ENCODE results near the gene CYP2S1.
A peak's percentile ranks its signal among the peaks of the same experiment; 100 is the strongest.
"Not testable (repeated sequence)": the region's sequence is repeated elsewhere in the genome, so short reads cannot be mapped to it uniquely, and the experiment has no call there.

GRCh38 chr19:41204338-41204737 lies 11.3 kb downstream of the CYP2S1 start:
- TF ChIP-seq POLR2A (IDR thresholded peaks at IDR 0.05): not testable (repeated sequence)
- TF ChIP-seq, protein P1, sequence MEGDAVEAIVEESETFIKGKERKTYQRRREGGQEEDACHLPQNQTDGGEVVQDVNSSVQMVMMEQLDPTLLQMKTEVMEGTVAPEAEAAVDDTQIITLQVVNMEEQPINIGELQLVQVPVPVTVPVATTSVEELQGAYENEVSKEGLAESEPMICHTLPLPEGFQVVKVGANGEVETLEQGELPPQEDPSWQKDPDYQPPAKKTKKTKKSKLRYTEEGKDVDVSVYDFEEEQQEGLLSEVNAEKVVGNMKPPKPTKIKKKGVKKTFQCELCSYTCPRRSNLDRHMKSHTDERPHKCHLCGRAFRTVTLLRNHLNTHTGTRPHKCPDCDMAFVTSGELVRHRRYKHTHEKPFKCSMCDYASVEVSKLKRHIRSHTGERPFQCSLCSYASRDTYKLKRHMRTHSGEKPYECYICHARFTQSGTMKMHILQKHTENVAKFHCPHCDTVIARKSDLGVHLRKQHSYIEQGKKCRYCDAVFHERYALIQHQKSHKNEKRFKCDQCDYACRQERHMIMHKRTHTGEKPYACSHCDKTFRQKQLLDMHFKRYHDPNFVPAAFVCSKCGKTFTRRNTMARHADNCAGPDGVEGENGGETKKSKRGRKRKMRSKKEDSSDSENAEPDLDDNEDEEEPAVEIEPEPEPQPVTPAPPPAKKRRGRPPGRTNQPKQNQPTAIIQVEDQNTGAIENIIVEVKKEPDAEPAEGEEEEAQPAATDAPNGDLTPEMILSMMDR (IDR thresholded peaks at IDR 0.05): peak; percentile 76 to 95 (median 84)
